Sigmoid colon (tissue), 3 donors: ENCODE data around the gene FAM120B.

Experiments used
- POLR2A ChIP-seq, 2 donors: fragments of 450-650 bp; IDR thresholded peaks; one replicate each; pipeline ENCODE4 v1.6.1; 2016; ENCODE audit warnings: antibody characterized with exemption in 2 of 2, mild to moderate bottlenecking in 2 of 2, moderate library complexity in 2 of 2
- TF ChIP-seq, protein P1 (sequence below), 4 experiments: fragments of 450-650 bp in 3 of 4; fragments of 200-600 bp in 1 of 4; IDR thresholded peaks; one replicate each; pipeline ENCODE4 v1.5.1; 2016 to 2019; ENCODE audit warnings: antibody characterized with exemption in 4 of 4, mild to moderate bottlenecking in 3 of 4, moderate library complexity in 2 of 4

DNA sequence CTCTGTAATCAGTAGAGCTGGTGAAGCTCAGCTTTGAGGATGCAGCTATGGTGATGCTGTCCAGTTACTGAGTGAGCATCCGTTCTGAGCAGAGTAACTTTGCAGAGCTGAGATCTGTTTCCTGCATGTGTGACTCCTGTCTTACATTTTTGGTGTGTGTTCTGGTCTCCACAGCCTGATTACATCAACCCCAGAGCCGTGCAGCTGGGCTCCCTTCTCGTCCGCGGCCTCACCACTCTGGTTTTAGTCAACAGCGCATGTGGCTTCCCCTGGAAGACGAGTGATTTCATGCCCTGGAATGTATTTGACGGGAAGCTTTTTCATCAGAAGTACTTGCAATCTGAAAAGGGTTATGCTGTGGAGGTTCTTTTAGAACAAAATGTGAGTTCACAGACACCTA, 81.6 kb downstream of the FAM120B start:
- TF ChIP-seq POLR2A (IDR thresholded peaks at IDR 0.05) = no peak
- TF ChIP-seq, protein P1, sequence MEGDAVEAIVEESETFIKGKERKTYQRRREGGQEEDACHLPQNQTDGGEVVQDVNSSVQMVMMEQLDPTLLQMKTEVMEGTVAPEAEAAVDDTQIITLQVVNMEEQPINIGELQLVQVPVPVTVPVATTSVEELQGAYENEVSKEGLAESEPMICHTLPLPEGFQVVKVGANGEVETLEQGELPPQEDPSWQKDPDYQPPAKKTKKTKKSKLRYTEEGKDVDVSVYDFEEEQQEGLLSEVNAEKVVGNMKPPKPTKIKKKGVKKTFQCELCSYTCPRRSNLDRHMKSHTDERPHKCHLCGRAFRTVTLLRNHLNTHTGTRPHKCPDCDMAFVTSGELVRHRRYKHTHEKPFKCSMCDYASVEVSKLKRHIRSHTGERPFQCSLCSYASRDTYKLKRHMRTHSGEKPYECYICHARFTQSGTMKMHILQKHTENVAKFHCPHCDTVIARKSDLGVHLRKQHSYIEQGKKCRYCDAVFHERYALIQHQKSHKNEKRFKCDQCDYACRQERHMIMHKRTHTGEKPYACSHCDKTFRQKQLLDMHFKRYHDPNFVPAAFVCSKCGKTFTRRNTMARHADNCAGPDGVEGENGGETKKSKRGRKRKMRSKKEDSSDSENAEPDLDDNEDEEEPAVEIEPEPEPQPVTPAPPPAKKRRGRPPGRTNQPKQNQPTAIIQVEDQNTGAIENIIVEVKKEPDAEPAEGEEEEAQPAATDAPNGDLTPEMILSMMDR (IDR thresholded peaks at IDR 0.05) = no peak
